Uterus (tissue), 4 donors: ENCODE results near the gene PCDH20. TPM values are rescaled to one million over a fixed set of nuclear protein-coding genes. Genes with fewer than 3 reads are reported as not detected.
A peak's percentile ranks its signal among the peaks of the same experiment; 100 is the strongest.

Source experiments
- DNase-seq, 2 donors: peaks; one replicate each; pipeline ENCODE4 v3.0.0-alpha.2; 2019 to 2020
- H3K27ac ChIP-seq, 2 donors: fragments of 200-600 bp; sonication (generic); 1 replicate in 1 of 2; 2 replicates in 1 of 2; pipeline ENCODE4 v1.5.1; 2016 to 2018
- H3K27me3 ChIP-seq, 2 donors: fragments of 200-600 bp; sonication (generic); one replicate each; pipeline ENCODE4 v1.5.1; 2018 to 2019; ENCODE audit warnings: control low read depth in 1 of 2
- H3K36me3 ChIP-seq, 2 donors: fragments of 200-600 bp; sonication (generic); one replicate each; pipeline ENCODE4 v1.5.1; 2019; ENCODE audit warnings: control low read depth in 1 of 2
- H3K4me1 ChIP-seq, 2 donors: fragments of 200-600 bp; sonication (generic); one replicate each; pipeline ENCODE4 v1.5.1; 2018 to 2019; ENCODE audit warnings: control low read depth in 1 of 2
- H3K4me3 ChIP-seq, 2 donors: fragments of 200-600 bp; sonication (generic); 1 replicate in 1 of 2; 2 replicates in 1 of 2; pipeline ENCODE4 v1.5.1; 2018 to 2019; ENCODE audit warnings: mild to moderate bottlenecking in 1 of 2
- H3K9me3 ChIP-seq, 2 donors: fragments of 200-600 bp; sonication (generic); one replicate each; pipeline ENCODE4 v1.5.1; 2019; ENCODE audit warnings: control low read depth in 1 of 2
- POLR2A ChIP-seq, 2 donors: fragments of 450-650 bp; IDR thresholded peaks; one replicate each; pipeline ENCODE4 v1.6.1; 2016; ENCODE audit warnings: antibody characterized with exemption in 2 of 2, mild to moderate bottlenecking in 1 of 2, moderate library complexity in 1 of 2
- intact Hi-C: fragments of 100-400 bp; cut with DNase I; formaldehyde crosslinking; loops from one replicate; pipeline ENCODE4 v1.15.1; 2023; ENCODE audit warnings: low total_unique reads
- total RNA-seq, 4 donors: library from RNA; depleted of rRNA in 3 of 4; stranded (reverse); fragments of >200 nt in 3 of 4; gene quantifications; one replicate each; pipeline versions ENCODE4 v1.1.0 to v1.2.4, GENCODE V29; 2014 to 2023
- TF ChIP-seq, protein P1 (sequence below), 4 experiments: fragments of 200-600 bp in 2 of 4; fragments of 450-650 bp in 2 of 4; sonication (generic) in 2 of 4; IDR thresholded peaks; one replicate each; pipeline ENCODE4 v1.5.1; 2016 to 2019; ENCODE audit warnings: antibody characterized with exemption in 4 of 4, mild to moderate bottlenecking in 2 of 4, moderate library complexity in 1 of 4
- donor health status: DM: yes; HTN: yes; CAD: no.

Gene PCDH20
- total RNA-seq, result 10 to 100 TPM in 1 of 4 donors, 1 to 10 TPM in 2, under 1 TPM in 1; 0.59 to 24.9 (median 2.0) TPM

DNA sequence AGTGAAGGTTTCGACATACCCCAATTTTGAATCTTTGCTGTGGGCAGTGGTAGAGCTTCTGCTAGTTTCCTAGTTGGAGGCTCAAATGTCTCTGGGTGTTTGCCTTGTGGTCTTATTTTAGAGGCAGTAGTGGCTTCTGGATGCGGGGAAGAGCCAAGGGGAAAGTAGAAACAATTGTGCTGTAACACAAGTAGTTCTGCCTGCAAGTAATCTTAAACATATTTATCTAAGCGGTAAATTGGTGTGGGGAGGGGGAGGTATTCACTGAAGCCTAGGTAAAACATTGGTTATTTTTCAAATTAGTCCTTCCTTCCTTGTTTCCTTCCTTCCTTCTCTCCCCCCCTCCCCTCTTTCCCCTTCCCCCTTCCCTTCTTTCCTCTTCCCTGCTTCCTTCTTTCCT is at the start of gene PCDH20:
Gene PCDH20 (minus strand): TSS at position 101 of the 400 bp plus-strand sequence. CDS start 691 bp downstream, outside the sequence.
- TF ChIP-seq, protein P1, sequence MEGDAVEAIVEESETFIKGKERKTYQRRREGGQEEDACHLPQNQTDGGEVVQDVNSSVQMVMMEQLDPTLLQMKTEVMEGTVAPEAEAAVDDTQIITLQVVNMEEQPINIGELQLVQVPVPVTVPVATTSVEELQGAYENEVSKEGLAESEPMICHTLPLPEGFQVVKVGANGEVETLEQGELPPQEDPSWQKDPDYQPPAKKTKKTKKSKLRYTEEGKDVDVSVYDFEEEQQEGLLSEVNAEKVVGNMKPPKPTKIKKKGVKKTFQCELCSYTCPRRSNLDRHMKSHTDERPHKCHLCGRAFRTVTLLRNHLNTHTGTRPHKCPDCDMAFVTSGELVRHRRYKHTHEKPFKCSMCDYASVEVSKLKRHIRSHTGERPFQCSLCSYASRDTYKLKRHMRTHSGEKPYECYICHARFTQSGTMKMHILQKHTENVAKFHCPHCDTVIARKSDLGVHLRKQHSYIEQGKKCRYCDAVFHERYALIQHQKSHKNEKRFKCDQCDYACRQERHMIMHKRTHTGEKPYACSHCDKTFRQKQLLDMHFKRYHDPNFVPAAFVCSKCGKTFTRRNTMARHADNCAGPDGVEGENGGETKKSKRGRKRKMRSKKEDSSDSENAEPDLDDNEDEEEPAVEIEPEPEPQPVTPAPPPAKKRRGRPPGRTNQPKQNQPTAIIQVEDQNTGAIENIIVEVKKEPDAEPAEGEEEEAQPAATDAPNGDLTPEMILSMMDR (IDR thresholded peaks at IDR 0.05), result no peak
- TF ChIP-seq POLR2A (IDR thresholded peaks at IDR 0.05), result no peak
- H3K27ac ChIP-seq, result no peak within 1 kb of the TSS
- no peaks in the 10 kb centered on the region for H3K4me1 ChIP-seq
- H3K4me3 ChIP-seq, result peak within 1 kb of the TSS; percentile 33 to 44
- H3K9me3 ChIP-seq, result no peaks in the 10 kb centered on the region
- no peaks in the 10 kb centered on the region for H3K36me3 ChIP-seq
- DNase-seq, result no peak
- intact Hi-C loops, result no loop called here
- no peaks in the 10 kb centered on the region for H3K27me3 ChIP-seq

- Histone ChIP-seq H3K36me3 (no peaks in the 10 kb centered on the region), H3K9me3 (no peaks in the 10 kb centered on the region), H3K27me3 (no peaks in the 10 kb centered on the region), H3K4me3 (no peak overlapping the region), H3K27ac (no peak overlapping the region), H3K4me1 (no peaks in the 10 kb centered on the region)
- intact Hi-C loops, result no loop called here
- TF ChIP-seq POLR2A (IDR thresholded peaks at IDR 0.05), result no peak
- TF ChIP-seq, protein P1 (IDR thresholded peaks at IDR 0.05), result no peak
- no peak for DNase-seq
These were observed 47.4 kb upstream of the PCDH20 start for GRCh38 chr13:61463024-61463423.

DNA sequence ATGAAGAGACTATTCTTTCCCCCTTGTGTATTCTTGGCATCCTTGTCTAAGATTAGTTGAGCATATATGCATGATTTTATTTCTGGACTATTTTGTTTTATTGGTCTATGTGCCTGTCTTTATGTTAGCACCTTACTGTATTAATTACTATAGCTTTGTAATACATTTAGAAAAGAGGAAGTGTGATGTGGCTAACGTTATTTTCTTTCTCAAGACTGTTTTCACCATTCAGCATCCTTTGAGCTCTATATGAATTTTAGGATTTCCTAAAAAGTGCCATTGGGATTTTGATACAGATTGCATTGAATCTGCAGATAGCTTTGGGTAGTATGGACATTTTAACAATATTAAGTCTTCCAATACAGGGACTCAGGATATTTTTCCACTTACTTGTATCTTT is 37.5 kb upstream of the PCDH20 start:
- Histone ChIP-seq H3K27me3 (no peaks in the 10 kb centered on the region), H3K4me1 (no peaks in the 10 kb centered on the region), H3K4me3 (no peak overlapping the region), H3K36me3 (no peaks in the 10 kb centered on the region), H3K27ac (no peak overlapping the region), H3K9me3 (no peaks in the 10 kb centered on the region)
- DNase-seq, result no peak
- intact Hi-C loops, result no loop called here
- TF ChIP-seq, protein P1 (IDR thresholded peaks at IDR 0.05), result no peak
- TF ChIP-seq POLR2A (IDR thresholded peaks at IDR 0.05), result no peak

- Histone ChIP-seq H3K27me3 (no peaks in the 10 kb centered on the region), H3K9me3 (no peaks in the 10 kb centered on the region), H3K36me3 (peaks cover 0 to 3% of the 10 kb centered on the region in 2 donors), H3K4me1 (no peaks in the 10 kb centered on the region), H3K4me3 (no peak overlapping the region), H3K27ac (no peak overlapping the region)
- intact Hi-C loops, result no loop called here
- DNase-seq, result no peak
- TF ChIP-seq, protein P1 (IDR thresholded peaks at IDR 0.05), result no peak
- no peak for TF ChIP-seq POLR2A (IDR thresholded peaks at IDR 0.05)
These were observed 16.4 kb upstream of the PCDH20 start for GRCh38 chr13:61432029-61432428.

DNA sequence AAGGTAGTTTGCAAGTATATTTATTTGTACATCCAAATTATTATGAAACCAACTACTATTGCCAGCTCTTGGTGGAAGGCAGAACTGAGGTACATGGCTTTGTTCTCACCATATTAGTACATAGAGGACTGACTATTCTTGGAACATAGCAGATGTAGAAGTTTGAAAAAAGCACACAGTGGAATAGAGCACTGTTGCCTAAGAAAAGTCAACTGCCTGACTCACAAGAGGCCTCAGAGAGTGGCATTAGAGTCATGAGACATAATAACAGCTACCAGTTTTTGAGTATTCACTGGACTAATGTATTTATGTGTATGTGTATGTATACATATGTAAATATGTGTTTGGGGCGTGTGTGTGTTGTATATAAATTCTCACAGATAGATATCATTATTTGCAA is 8.3 kb upstream of the PCDH20 start:
- TF ChIP-seq, protein P1 (IDR thresholded peaks at IDR 0.05), result no peak
- no peak for TF ChIP-seq POLR2A (IDR thresholded peaks at IDR 0.05)
- no peak for DNase-seq

More for the DNA sequence above, 8.3 kb upstream of the PCDH20 start:
- no peak overlapping the region for H3K27ac ChIP-seq
- no peaks in the 10 kb centered on the region for H3K9me3 ChIP-seq
- H3K4me3 ChIP-seq, result no peak overlapping the region
- intact Hi-C loops, result no loop called here
- H3K4me1 ChIP-seq, result no peaks in the 10 kb centered on the region
- H3K36me3 ChIP-seq, result no peaks in the 10 kb centered on the region
- no peaks in the 10 kb centered on the region for H3K27me3 ChIP-seq
